Measurements from ENCODE around the gene PHOSPHO2.

DNA sequence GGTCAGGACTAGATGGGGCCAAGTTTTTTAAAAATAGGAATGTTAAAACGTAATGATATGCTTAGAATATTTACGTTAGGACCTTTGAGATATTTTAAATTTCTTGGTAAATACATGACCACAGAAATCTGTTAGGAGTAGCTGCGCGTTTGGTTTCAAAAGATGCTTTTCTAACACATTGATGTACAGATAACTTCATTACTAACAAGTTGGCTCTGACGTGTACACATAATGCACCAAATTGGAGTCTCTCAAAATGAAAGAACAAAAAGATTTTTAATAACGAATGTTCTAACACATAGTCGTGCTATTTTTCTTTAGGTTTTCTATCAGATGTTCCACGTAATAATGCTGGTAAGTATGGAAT, 608 bp downstream of the PHOSPHO2 start:
- TF ChIP-seq, protein P1, sequence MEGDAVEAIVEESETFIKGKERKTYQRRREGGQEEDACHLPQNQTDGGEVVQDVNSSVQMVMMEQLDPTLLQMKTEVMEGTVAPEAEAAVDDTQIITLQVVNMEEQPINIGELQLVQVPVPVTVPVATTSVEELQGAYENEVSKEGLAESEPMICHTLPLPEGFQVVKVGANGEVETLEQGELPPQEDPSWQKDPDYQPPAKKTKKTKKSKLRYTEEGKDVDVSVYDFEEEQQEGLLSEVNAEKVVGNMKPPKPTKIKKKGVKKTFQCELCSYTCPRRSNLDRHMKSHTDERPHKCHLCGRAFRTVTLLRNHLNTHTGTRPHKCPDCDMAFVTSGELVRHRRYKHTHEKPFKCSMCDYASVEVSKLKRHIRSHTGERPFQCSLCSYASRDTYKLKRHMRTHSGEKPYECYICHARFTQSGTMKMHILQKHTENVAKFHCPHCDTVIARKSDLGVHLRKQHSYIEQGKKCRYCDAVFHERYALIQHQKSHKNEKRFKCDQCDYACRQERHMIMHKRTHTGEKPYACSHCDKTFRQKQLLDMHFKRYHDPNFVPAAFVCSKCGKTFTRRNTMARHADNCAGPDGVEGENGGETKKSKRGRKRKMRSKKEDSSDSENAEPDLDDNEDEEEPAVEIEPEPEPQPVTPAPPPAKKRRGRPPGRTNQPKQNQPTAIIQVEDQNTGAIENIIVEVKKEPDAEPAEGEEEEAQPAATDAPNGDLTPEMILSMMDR (IDR thresholded peaks at IDR 0.05; ENCODE audit: low read depth, low read length, poor library complexity, severe bottlenecking), result no peak
- TF ChIP-seq EZH2phosphoT487 (IDR thresholded peaks at IDR 0.05; ENCODE audit: borderline replicate concordance, low read length), result no peak

All from DOHH2 (cell line).